GM12878 (cell line): ENCODE results near the gene FAM222B.

Experiments used
- ETV6 ChIP-seq, 2 experiments: fragments of 450-650 bp in 1 of 2; IDR thresholded peaks in 1 of 2; conservative IDR thresholded peaks in 1 of 2; 2 replicates each; pipeline ENCODE4 v1.6.1; 2014; ENCODE audit warnings: antibody characterized with exemption in 1 of 2, borderline replicate concordance in 1 of 2, low read depth in 1 of 2, mild to moderate bottlenecking in 1 of 2, moderate library complexity in 1 of 2
- YY1 ChIP-seq: IDR thresholded peaks from 2 replicates; pipeline ENCODE4 v1.6.1; 2011; ENCODE audit warnings: low read depth, mild to moderate bottlenecking, low read length
- ZNF384 ChIP-seq: IDR thresholded peaks from 2 replicates; pipeline ENCODE4 v1.6.1; 2012; ENCODE audit warnings: low read depth, mild to moderate bottlenecking, low read length, improper control_type of control experiment, borderline replicate concordance
- TF ChIP-seq, protein P1 (sequence below), 3 experiments: IDR thresholded peaks in 2 of 3; conservative IDR thresholded peaks in 1 of 3; 2 replicates each; pipeline ENCODE4 v1.5.1; 2011; ENCODE audit warnings: low read depth in 3 of 3, low read length in 3 of 3, mild to moderate bottlenecking in 3 of 3, control low read depth in 2 of 3, moderate library complexity in 2 of 3, inconsistent platforms in 1 of 3, mixed read lengths in 1 of 3; ENCODE audit not compliant: control insufficient read depth in 2 of 3, insufficient read depth in 1 of 3; ENCODE audit errors: extremely low read depth in 1 of 3
- TF ChIP-seq, protein P2 (sequence below): fragments of 450-650 bp; IDR thresholded peaks from 2 replicates; pipeline ENCODE4 v1.6.1; 2017; ENCODE audit warnings: mild to moderate bottlenecking

DNA sequence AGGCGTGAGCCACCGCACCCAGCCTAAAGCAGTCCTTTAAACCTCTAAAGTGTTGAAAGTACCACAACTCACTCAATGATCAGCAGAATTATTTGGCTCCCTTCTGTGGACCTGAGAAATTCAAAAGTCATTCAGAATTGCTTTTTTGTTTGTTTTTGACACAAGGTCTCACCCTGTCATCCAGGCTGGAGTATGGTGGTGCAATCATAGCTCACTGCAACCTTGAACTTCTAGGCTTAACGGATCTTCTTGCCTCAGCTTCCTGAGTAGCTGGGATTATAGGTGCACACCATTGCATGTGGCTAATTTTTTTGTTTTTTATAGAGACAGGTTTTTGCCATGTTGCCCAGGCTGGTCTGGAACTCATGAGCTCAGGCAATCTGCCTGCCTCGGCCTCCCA is 54.5 kb downstream of the FAM222B start:
- no peak for TF ChIP-seq ETV6 (conservative IDR thresholded peaks at IDR 0.05 in 1 of 2, IDR thresholded peaks at IDR 0.05 in 1 of 2; ENCODE audit: borderline replicate concordance in 1 of 2, low read depth in 1 of 2)
- TF ChIP-seq, protein P1, sequence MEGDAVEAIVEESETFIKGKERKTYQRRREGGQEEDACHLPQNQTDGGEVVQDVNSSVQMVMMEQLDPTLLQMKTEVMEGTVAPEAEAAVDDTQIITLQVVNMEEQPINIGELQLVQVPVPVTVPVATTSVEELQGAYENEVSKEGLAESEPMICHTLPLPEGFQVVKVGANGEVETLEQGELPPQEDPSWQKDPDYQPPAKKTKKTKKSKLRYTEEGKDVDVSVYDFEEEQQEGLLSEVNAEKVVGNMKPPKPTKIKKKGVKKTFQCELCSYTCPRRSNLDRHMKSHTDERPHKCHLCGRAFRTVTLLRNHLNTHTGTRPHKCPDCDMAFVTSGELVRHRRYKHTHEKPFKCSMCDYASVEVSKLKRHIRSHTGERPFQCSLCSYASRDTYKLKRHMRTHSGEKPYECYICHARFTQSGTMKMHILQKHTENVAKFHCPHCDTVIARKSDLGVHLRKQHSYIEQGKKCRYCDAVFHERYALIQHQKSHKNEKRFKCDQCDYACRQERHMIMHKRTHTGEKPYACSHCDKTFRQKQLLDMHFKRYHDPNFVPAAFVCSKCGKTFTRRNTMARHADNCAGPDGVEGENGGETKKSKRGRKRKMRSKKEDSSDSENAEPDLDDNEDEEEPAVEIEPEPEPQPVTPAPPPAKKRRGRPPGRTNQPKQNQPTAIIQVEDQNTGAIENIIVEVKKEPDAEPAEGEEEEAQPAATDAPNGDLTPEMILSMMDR (IDR thresholded peaks at IDR 0.05 in 2 of 3, conservative IDR thresholded peaks at IDR 0.05 in 1 of 3; ENCODE audit: control insufficient read depth in 2 of 3, extremely low read depth in 1 of 3, insufficient read depth in 1 of 3, low read depth in 3 of 3, low read length in 3 of 3), result no peak
- TF ChIP-seq, protein P2, sequence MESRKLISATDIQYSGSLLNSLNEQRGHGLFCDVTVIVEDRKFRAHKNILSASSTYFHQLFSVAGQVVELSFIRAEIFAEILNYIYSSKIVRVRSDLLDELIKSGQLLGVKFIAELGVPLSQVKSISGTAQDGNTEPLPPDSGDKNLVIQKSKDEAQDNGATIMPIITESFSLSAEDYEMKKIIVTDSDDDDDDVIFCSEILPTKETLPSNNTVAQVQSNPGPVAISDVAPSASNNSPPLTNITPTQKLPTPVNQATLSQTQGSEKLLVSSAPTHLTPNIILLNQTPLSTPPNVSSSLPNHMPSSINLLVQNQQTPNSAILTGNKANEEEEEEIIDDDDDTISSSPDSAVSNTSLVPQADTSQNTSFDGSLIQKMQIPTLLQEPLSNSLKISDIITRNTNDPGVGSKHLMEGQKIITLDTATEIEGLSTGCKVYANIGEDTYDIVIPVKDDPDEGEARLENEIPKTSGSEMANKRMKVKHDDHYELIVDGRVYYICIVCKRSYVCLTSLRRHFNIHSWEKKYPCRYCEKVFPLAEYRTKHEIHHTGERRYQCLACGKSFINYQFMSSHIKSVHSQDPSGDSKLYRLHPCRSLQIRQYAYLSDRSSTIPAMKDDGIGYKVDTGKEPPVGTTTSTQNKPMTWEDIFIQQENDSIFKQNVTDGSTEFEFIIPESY, result no peak
- TF ChIP-seq YY1, result no peak
- no peak for TF ChIP-seq ZNF384
